ENCODE data around the gene SDK1. TPM values are rescaled to one million over a fixed set of nuclear protein-coding genes. Genes with fewer than 3 reads are reported as not detected.
"Not testable (repeated sequence)": the region's sequence is repeated elsewhere in the genome, so short reads cannot be mapped to it uniquely, and the experiment has no call there.

The SDK1 gene
- total RNA-seq, 1 donor from 2014 or later = 0.48 TPM

DNA sequence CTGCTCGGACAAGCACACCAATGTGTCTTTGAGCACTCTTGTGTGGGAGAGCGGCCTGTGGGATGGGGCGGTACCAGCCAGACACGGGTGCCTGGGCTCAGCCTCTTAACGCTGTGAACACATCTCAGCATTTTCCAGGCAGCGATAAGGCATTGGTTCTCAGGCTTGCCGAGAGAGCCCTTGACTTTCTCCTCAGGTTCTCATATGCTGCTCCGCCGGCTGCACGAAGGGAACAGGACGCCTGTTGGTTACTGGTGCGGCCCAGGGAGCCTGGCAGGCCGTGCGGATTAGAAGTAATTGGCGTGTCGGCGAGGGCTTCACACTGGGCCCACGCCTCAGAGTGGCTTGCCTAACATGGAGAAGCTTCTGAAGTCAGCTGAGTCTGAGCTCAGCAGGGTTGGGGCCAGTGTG lies 924.3 kb downstream of the SDK1 start:
- Mint-ChIP-seq H3K27me3 (ENCODE audit: low read depth) (no peaks in the 10 kb centered on the region), H3K4me1 (ENCODE audit: low read depth) (no peaks in the 10 kb centered on the region), H3K27ac (no peak overlapping the region), H3K36me3 (ENCODE audit: low read depth) (no peaks in the 10 kb centered on the region), H3K4me3 (ENCODE audit: low read depth) (no peak overlapping the region), H3K9me3 (no peaks in the 10 kb centered on the region)
- intact Hi-C loops (cut with micrococcal nuclease) = no loop called here
- no peak for DNase-seq (ENCODE audit: low spot score)

GRCh38 chr7:4225881-4226523 lies 925.0 kb downstream of the SDK1 start:
- Mint-ChIP-seq H3K4me1 (ENCODE audit: low read depth) (no peaks in the 10 kb centered on the region), H3K27me3 (ENCODE audit: low read depth) (no peaks in the 10 kb centered on the region), H3K4me3 (ENCODE audit: low read depth) (no peak overlapping the region), H3K36me3 (ENCODE audit: low read depth) (no peaks in the 10 kb centered on the region), H3K27ac (no peak overlapping the region), H3K9me3 (no peaks in the 10 kb centered on the region)
- no peak for DNase-seq (ENCODE audit: low spot score)
- intact Hi-C loops (cut with micrococcal nuclease) = no loop called here

DNA sequence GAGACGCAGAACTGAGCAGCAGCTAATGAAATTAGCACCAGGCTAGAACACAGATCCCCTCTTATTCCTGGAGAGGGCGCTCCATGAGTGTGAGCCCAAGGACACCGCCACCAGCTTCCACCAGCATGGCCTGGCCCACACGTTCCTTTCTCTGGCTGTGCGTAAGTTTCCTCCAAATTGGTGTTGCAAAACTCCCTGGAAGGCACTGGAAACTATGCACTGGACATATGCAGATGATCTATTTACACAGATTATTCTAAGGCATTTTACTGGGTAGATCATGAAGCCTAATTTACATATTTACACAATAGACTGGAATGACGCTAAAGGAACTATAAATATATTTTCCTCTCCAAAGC lies 925.5 kb downstream of the SDK1 start:
- H3K27me3 Mint-ChIP-seq (ENCODE audit: low read depth) = no peaks in the 10 kb centered on the region
- no peak overlapping the region for H3K27ac Mint-ChIP-seq
- intact Hi-C loops (cut with micrococcal nuclease) = no loop called here
- no peaks in the 10 kb centered on the region for H3K4me1 Mint-ChIP-seq (ENCODE audit: low read depth)
- no peaks in the 10 kb centered on the region for H3K9me3 Mint-ChIP-seq
- no peak overlapping the region for H3K4me3 Mint-ChIP-seq (ENCODE audit: low read depth)
- H3K36me3 Mint-ChIP-seq (ENCODE audit: low read depth) = no peaks in the 10 kb centered on the region
- DNase-seq (ENCODE audit: low spot score) = no peak

GRCh38 chr7:4227105-4228010 lies 926.3 kb downstream of the SDK1 start:
- no peaks in the 10 kb centered on the region for H3K4me1 Mint-ChIP-seq (ENCODE audit: low read depth)
- intact Hi-C loops (cut with micrococcal nuclease) = no loop called here
- no peaks in the 10 kb centered on the region for H3K9me3 Mint-ChIP-seq
- no peak for DNase-seq (ENCODE audit: low spot score)
- no peak overlapping the region for H3K27ac Mint-ChIP-seq
- H3K36me3 Mint-ChIP-seq (ENCODE audit: low read depth) = no peaks in the 10 kb centered on the region
- no peaks in the 10 kb centered on the region for H3K27me3 Mint-ChIP-seq (ENCODE audit: low read depth)
- no peak overlapping the region for H3K4me3 Mint-ChIP-seq (ENCODE audit: low read depth)

DNA sequence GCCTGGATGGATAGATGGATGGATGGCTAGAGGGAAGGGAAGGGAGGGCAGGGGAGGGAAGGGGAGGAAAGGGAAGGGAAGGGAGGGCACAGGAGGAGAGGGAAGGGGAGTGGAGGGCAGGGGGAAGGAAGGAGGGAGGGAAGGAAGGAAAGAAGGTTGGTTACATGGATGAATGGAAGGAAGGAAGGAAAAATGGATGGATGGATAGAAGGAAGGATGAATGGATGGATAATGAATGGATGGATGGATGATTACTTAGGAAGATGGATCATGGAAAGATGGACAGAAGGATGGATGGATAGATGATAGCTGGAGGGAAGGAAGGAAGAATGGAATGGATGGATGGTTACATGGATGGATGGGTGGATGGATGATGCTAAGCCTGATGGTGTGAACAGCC lies 929.3 kb downstream of the SDK1 start:
- H3K4me1 Mint-ChIP-seq (ENCODE audit: low read depth) = no peaks in the 10 kb centered on the region
- intact Hi-C loops (cut with micrococcal nuclease) = no loop called here

DNA sequence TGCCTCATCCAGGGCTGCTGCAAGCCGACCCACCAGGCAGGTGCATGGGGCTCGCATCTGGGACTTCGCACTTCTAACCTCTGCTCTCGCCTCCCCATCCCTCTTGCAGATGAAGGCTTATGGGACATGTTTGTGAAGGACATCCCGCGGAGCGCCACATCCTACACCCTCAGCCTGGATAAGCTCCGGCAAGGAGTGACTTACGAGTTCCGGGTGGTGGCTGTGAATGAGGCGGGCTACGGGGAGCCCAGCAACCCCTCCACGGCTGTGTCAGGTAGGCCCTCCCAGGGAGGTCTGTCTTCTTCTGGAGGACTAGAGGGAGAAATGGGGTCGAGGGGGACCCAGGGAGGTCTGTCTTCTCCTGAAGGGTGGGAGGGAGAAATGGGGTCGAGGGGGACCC lies 932.1 kb downstream of the SDK1 start:
- Mint-ChIP-seq H3K4me1 (ENCODE audit: low read depth) (no peaks in the 10 kb centered on the region), H3K4me3 (ENCODE audit: low read depth) (no peak overlapping the region), H3K27ac (no peak overlapping the region), H3K27me3 (ENCODE audit: low read depth) (no peaks in the 10 kb centered on the region), H3K9me3 (no peaks in the 10 kb centered on the region), H3K36me3 (ENCODE audit: low read depth) (no peaks in the 10 kb centered on the region)
- DNase-seq (ENCODE audit: low spot score) = no peak
- intact Hi-C loops (cut with micrococcal nuclease) = no loop called here

More for the DNA sequence above, 929.3 kb downstream of the SDK1 start:
- no peaks in the 10 kb centered on the region for H3K36me3 Mint-ChIP-seq (ENCODE audit: low read depth)
- no peaks in the 10 kb centered on the region for H3K9me3 Mint-ChIP-seq
- no peak for DNase-seq (ENCODE audit: low spot score)
- H3K27ac Mint-ChIP-seq = no peak overlapping the region
- H3K4me3 Mint-ChIP-seq (ENCODE audit: low read depth) = no peak overlapping the region
- H3K27me3 Mint-ChIP-seq (ENCODE audit: low read depth) = no peaks in the 10 kb centered on the region

DNA sequence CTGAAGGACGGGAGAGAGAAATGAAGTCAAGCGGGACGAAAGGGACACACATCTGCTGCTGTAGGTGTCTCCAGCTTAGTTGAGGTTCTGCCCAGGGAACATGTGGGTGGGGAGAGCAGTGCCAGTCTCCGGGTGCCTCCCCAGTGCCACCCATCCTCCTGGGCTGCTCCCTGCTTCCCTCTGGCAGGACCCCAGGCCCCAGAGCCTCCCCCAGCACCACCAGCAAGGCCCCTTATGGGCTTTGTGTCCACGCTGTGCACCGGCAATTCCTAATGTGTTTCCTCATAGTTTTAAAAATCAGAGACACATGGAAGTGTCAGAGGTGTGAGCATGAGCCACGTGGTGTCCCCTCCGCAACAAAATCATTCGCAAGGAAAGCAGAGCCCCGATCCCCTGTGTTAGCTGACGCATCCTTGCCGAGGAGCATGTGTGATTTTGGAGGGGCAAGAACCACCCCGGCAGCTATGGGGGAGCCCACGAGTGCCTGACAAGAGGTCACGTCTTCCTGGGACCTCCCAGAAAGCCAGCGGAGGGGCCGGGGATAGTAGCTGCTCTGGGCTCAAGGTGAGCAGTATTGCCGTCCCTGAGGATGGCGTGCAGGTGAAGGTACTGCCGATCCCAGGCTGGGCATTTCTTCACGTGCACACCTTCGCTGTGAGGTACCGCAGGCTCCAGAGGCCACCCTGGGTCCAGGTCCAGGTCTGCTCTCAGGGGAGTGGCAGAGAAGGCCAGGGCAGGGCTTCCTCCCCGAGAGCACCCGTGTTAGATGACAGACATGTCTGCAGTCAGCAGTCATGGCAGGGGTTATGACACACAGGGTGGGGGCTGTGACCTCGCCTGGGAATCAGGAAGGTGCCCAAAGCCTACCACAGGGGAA lies 932.8 kb downstream of the SDK1 start:
- Mint-ChIP-seq H3K36me3 (ENCODE audit: low read depth) (no peaks in the 10 kb centered on the region), H3K4me1 (ENCODE audit: low read depth) (no peaks in the 10 kb centered on the region), H3K27ac (no peak overlapping the region), H3K27me3 (ENCODE audit: low read depth) (no peaks in the 10 kb centered on the region), H3K4me3 (ENCODE audit: low read depth) (no peak overlapping the region), H3K9me3 (no peaks in the 10 kb centered on the region)
- intact Hi-C loops (cut with micrococcal nuclease) = no loop called here
- DNase-seq (ENCODE audit: low spot score) = no peak

GRCh38 chr7:4234498-4234855 lies 933.4 kb downstream of the SDK1 start:
- DNase-seq (ENCODE audit: low spot score) = no peak
- Mint-ChIP-seq H3K27me3 (ENCODE audit: low read depth) (no peaks in the 10 kb centered on the region), H3K4me1 (ENCODE audit: low read depth) (no peaks in the 10 kb centered on the region), H3K36me3 (ENCODE audit: low read depth) (no peaks in the 10 kb centered on the region), H3K4me3 (ENCODE audit: low read depth) (no peak overlapping the region), H3K9me3 (no peaks in the 10 kb centered on the region), H3K27ac (no peak overlapping the region)
- intact Hi-C loops (cut with micrococcal nuclease) = no loop called here

- intact Hi-C loops (cut with micrococcal nuclease) = no loop called here
- no peaks in the 10 kb centered on the region for H3K9me3 Mint-ChIP-seq
- no peaks in the 10 kb centered on the region for H3K27me3 Mint-ChIP-seq (ENCODE audit: low read depth)
- H3K36me3 Mint-ChIP-seq (ENCODE audit: low read depth) = no peaks in the 10 kb centered on the region
- no peak overlapping the region for H3K4me3 Mint-ChIP-seq (ENCODE audit: low read depth)
- H3K4me1 Mint-ChIP-seq (ENCODE audit: low read depth) = no peaks in the 10 kb centered on the region
- no peak for DNase-seq (ENCODE audit: low spot score)
- no peak overlapping the region for H3K27ac Mint-ChIP-seq
Measured at GRCh38 chr7:4234886-4235285, 933.8 kb downstream of the SDK1 start.

DNA sequence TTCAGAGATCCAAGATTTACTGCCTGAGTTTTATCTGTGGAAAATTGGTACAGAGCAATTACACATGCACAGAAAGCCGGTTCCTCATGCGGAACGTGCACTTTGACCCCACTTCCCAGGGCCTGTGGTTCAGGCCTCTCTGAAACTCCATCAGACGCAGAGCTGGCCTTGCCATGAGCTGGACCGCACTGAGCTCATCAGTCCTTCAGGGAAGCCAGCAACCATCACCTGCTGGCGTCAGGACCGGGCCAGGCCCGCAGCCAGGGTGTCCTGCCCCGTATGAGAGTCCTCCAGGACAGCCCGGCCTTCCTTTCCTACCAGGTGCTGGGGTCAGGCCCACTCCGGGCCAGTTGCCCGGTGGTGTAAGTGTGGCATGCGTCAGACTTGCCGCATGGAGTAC lies 934.5 kb downstream of the SDK1 start:
- no peaks in the 10 kb centered on the region for H3K4me1 Mint-ChIP-seq (ENCODE audit: low read depth)
- H3K27me3 Mint-ChIP-seq (ENCODE audit: low read depth) = no peaks in the 10 kb centered on the region
- intact Hi-C loops (cut with micrococcal nuclease) = no loop called here
- no peak overlapping the region for H3K27ac Mint-ChIP-seq
- no peak overlapping the region for H3K4me3 Mint-ChIP-seq (ENCODE audit: low read depth)
- no peaks in the 10 kb centered on the region for H3K9me3 Mint-ChIP-seq
- H3K36me3 Mint-ChIP-seq (ENCODE audit: low read depth) = no peaks in the 10 kb centered on the region
- no peak for DNase-seq (ENCODE audit: low spot score)

- H3K4me1 Mint-ChIP-seq (ENCODE audit: low read depth) = no peaks in the 10 kb centered on the region
- H3K4me3 Mint-ChIP-seq (ENCODE audit: low read depth) = no peak overlapping the region
- no peak overlapping the region for H3K27ac Mint-ChIP-seq
- no peak for DNase-seq (ENCODE audit: low spot score)
- no peaks in the 10 kb centered on the region for H3K27me3 Mint-ChIP-seq (ENCODE audit: low read depth)
- H3K36me3 Mint-ChIP-seq (ENCODE audit: low read depth) = no peaks in the 10 kb centered on the region
- intact Hi-C loops (cut with micrococcal nuclease) = no loop called here
- H3K9me3 Mint-ChIP-seq = no peaks in the 10 kb centered on the region
Measured at GRCh38 chr7:4236389-4236788, 935.3 kb downstream of the SDK1 start.

- H3K4me3 Mint-ChIP-seq (ENCODE audit: low read depth); H3K27ac Mint-ChIP-seq; H3K36me3 Mint-ChIP-seq (ENCODE audit: low read depth); DNase-seq (ENCODE audit: low spot score); H3K27me3 Mint-ChIP-seq (ENCODE audit: low read depth); H3K4me1 Mint-ChIP-seq (ENCODE audit: low read depth); H3K9me3 Mint-ChIP-seq; intact Hi-C loops (cut with micrococcal nuclease): not testable (repeated sequence)
Measured at GRCh38 chr7:4236873-4237272, 935.8 kb downstream of the SDK1 start.
